HepG2 (cell line): Measurements from ENCODE around the gene RFXANK. TPM values are rescaled to one million over a fixed set of nuclear protein-coding genes. Genes with fewer than 3 reads are reported as not detected.

Experiments used
- DZIP1 ChIP-seq: sonication (generic); formaldehyde crosslinking; IDR thresholded peaks from 2 replicates; pipeline ENCODE4 v1.5.0; 2020; ENCODE audit warnings: mild to moderate bottlenecking, missing genetic modification reagents
- GTF2F1 ChIP-seq: fragments of 150-350 bp; IDR thresholded peaks from 2 replicates; pipeline ENCODE4 v1.6.1; 2014; ENCODE audit warnings: low read length
- MLX ChIP-seq: IDR thresholded peaks from 2 replicates; pipeline ENCODE4 v1.6.1; 2016
- MXD3 ChIP-seq: IDR thresholded peaks from 2 replicates; pipeline ENCODE4 v1.6.1; 2016; ENCODE audit warnings: mild to moderate bottlenecking, missing biosample characterization, missing genetic modification reagents
- NFRKB ChIP-seq: fragments of 450-650 bp; IDR thresholded peaks from 2 replicates; pipeline ENCODE4 v1.6.1; 2017
- NRL ChIP-seq: sonication (generic); formaldehyde crosslinking; IDR thresholded peaks from 2 replicates; pipeline ENCODE4 v1.5.0; 2020; ENCODE audit warnings: missing genetic modification reagents, mild to moderate bottlenecking, moderate library complexity, borderline replicate concordance
- TAF1 ChIP-seq: sonication (generic); formaldehyde crosslinking; IDR thresholded peaks from 2 replicates; pipeline ENCODE4 v1.4.0; 2020; ENCODE audit warnings: missing genetic modification reagents
- ZGPAT ChIP-seq: IDR thresholded peaks from 2 replicates; pipeline ENCODE4 v1.6.1; 2016; ENCODE audit warnings: mild to moderate bottlenecking
- ZNF138 ChIP-seq: sonication (generic); formaldehyde crosslinking; IDR thresholded peaks from 2 replicates; pipeline ENCODE4 v1.5.0; 2020; ENCODE audit warnings: mild to moderate bottlenecking, low read depth, missing genetic modification reagents
- ZNF180 ChIP-seq: sonication (generic); formaldehyde crosslinking; IDR thresholded peaks from 2 replicates; pipeline ENCODE4 v1.4.0; 2020; ENCODE audit warnings: low read depth, missing genetic modification reagents, borderline replicate concordance
- ZNF20 ChIP-seq: sonication (generic); formaldehyde crosslinking; IDR thresholded peaks from 2 replicates; pipeline ENCODE4 v1.4.0; 2020; ENCODE audit warnings: mild to moderate bottlenecking, moderate library complexity, missing genetic modification reagents
- ZNF24 ChIP-seq: fragments of 450-650 bp; IDR thresholded peaks from 2 replicates; pipeline ENCODE4 v1.6.1; 2017; ENCODE audit warnings: antibody characterized with exemption, mild to moderate bottlenecking
- ZNF263 ChIP-seq: sonication (generic); formaldehyde crosslinking; IDR thresholded peaks from 2 replicates; pipeline ENCODE4 v1.4.0; 2020; ENCODE audit warnings: missing genetic modification reagents
- ZNF276 ChIP-seq: sonication (generic); formaldehyde crosslinking; IDR thresholded peaks from 2 replicates; pipeline ENCODE4 v1.4.0; 2020; ENCODE audit warnings: mild to moderate bottlenecking, low read depth, missing genetic modification reagents
- ZNF350 ChIP-seq: sonication (generic); formaldehyde crosslinking; IDR thresholded peaks from 2 replicates; pipeline ENCODE4 v1.4.0; 2020; ENCODE audit warnings: mild to moderate bottlenecking, low read depth, missing genetic modification reagents, borderline replicate concordance
- ZNF431 ChIP-seq: sonication (generic); formaldehyde crosslinking; IDR thresholded peaks from 2 replicates; pipeline ENCODE4 v1.9.0; 2022; ENCODE audit warnings: missing genetic modification reagents, low read depth, mild to moderate bottlenecking, borderline replicate concordance
- ZNF607 ChIP-seq: sonication (generic); formaldehyde crosslinking; IDR thresholded peaks from 2 replicates; pipeline ENCODE4 v1.5.1; 2020; ENCODE audit warnings: missing genetic modification reagents, mild to moderate bottlenecking, borderline replicate concordance
- ZNF652 ChIP-seq: IDR thresholded peaks from 2 replicates; pipeline ENCODE4 v1.6.1; 2016; ENCODE audit warnings: low read depth, borderline replicate concordance
- ZNF704 ChIP-seq: sonication (generic); formaldehyde crosslinking; IDR thresholded peaks from 2 replicates; pipeline ENCODE4 v1.8.1; 2023; ENCODE audit warnings: mild to moderate bottlenecking, inconsistent platforms, moderate library complexity, missing genetic modification reagents, borderline replicate concordance
- ZSCAN22 ChIP-seq: sonication (generic); formaldehyde crosslinking; IDR thresholded peaks from 2 replicates; pipeline ENCODE4 v1.4.0; 2020; ENCODE audit warnings: mild to moderate bottlenecking, missing genetic modification reagents
- polyA plus RNA-seq, 8 experiments: library from polyadenylated mRNA; depleted of rRNA in 3 of 8; stranded (reverse) in 7 of 8; unstranded in 1 of 8; fragments of >200 nt; fragmentation: Illumina TruSeq in 4 of 8; extraction: Trizol in 4 of 8; gene quantifications; 2 replicates each; pipeline versions ENCODE4 v1.2.1 to v1.2.3, GENCODE V29; 2011 to 2016; ENCODE audit warnings: low read depth in 4 of 8, missing spikeins in 1 of 8, mixed read lengths in 1 of 8; ENCODE audit not compliant: insufficient read depth in 1 of 8
- total RNA-seq, 5 experiments: library from RNA; depleted of rRNA; stranded (reverse); fragments of >200 nt; fragmentation: Illumina TruSeq; extraction: Trizol; gene quantifications; 2 replicates each; pipeline ENCODE4 v1.2.3, GENCODE V29; 2016; ENCODE audit warnings: low read depth in 1 of 5
- TF ChIP-seq, protein P1 (sequence below): sonication (generic); formaldehyde crosslinking; IDR thresholded peaks from 2 replicates; pipeline ENCODE4 v1.4.0; 2020; ENCODE audit warnings: low read depth, mild to moderate bottlenecking, missing genetic modification reagents

Gene RFXANK
- total and polyA plus RNA-seq, 2 of the 13 experiments (the other 11 are each of a cell fraction or from before 2014, with no cell fraction given): 49.9 to 80.7 TPM

GRCh38 chr19:19224852-19225494, 32.9 kb downstream of the RFXANK start (continued):
- TF ChIP-seq MXD3 (peak; percentile 59), ZNF24 (no peak), ZNF652 (CRISPR knock-in tag) (no peak), ZNF276 (CRISPR knock-in tag) (peak; percentile 80), ZNF607 (CRISPR knock-in tag) (peak; percentile 95), TAF1 (CRISPR knock-in tag) (peak; percentile 41; the same call in 1 of the 2 replicates), ZGPAT (CRISPR knock-in tag) (peak; percentile 68), ZNF263 (CRISPR knock-in tag) (no peak), ZNF431 (no peak), ZNF20 (no peak), GTF2F1 (no peak), ZNF138 (CRISPR knock-in tag) (0 out of 2 replicates have a peak, but pooled peaks have one; percentile 44), ZNF704 (CRISPR knock-in tag) (no peak), MLX (CRISPR knock-in tag) (peak; percentile 20; the same call in 1 of the 2 replicates), ZNF180 (CRISPR knock-in tag) (no peak), ZNF350 (CRISPR knock-in tag) (no peak), DZIP1 (CRISPR knock-in tag) (no peak), ZSCAN22 (CRISPR knock-in tag) (no peak), NFRKB (no peak), NRL (peak; percentile 75; the same call in 1 of the 2 replicates)
- TF ChIP-seq, protein P1, sequence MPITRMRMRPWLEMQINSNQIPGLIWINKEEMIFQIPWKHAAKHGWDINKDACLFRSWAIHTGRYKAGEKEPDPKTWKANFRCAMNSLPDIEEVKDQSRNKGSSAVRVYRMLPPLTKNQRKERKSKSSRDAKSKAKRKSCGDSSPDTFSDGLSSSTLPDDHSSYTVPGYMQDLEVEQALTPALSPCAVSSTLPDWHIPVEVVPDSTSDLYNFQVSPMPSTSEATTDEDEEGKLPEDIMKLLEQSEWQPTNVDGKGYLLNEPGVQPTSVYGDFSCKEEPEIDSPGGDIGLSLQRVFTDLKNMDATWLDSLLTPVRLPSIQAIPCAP (CRISPR knock-in tag): peak; percentile 88; the same call in 1 of the 2 replicates
